K562 (cell line): ENCODE data around the gene CENPT. TPM values are rescaled to one million over a fixed set of nuclear protein-coding genes. Genes with fewer than 3 reads are reported as not detected.

Experiments
- BMI1 ChIP-seq: fragments of 150-350 bp; IDR thresholded peaks from 2 replicates; pipeline ENCODE4 v1.6.1; 2014; ENCODE audit warnings: low read length
- HNRNPLL ChIP-seq: fragments of 200-400 bp; formaldehyde crosslinking; IDR thresholded peaks from 2 replicates; pipeline ENCODE4 v1.6.1; 2017; ENCODE audit warnings: low read length, low read depth, mild to moderate bottlenecking; ENCODE audit not compliant: poor library complexity, severe bottlenecking
- HSF4 ChIP-seq: fragments of 250-450 bp; sonication (Bioruptor Pico); IDR thresholded peaks from 2 replicates; pipeline ENCODE4 v2.1.2; 2022; ENCODE audit warnings: mild to moderate bottlenecking, moderate library complexity, borderline replicate concordance
- JUN ChIP-seq, 2 experiments: sonication (generic) in 1 of 2; formaldehyde crosslinking in 1 of 2; IDR thresholded peaks; 2 replicates each; pipeline versions ENCODE4 v1.6.1 to v1.8.0; 2012 to 2022; ENCODE audit warnings: borderline replicate concordance in 2 of 2, mild to moderate bottlenecking in 2 of 2, improper control_type of control experiment in 1 of 2, low read depth in 1 of 2, low read length in 1 of 2, missing genetic modification reagents in 1 of 2
- KDM5B ChIP-seq: fragments of 200-600 bp; sonication (generic); IDR thresholded peaks from 2 replicates; pipeline ENCODE4 v1.6.1; 2012; ENCODE audit warnings: low read depth, mild to moderate bottlenecking, moderate library complexity, low read length, control low read depth, inconsistent platforms; ENCODE audit not compliant: insufficient replicate concordance
- MAFF ChIP-seq: IDR thresholded peaks from 2 replicates; pipeline ENCODE4 v1.6.1; 2012; ENCODE audit warnings: low read length, improper control_type of control experiment
- MAFK ChIP-seq: IDR thresholded peaks from 2 replicates; pipeline ENCODE4 v1.6.1; 2011; ENCODE audit warnings: low read length, improper control_type of control experiment
- NFXL1 ChIP-seq: fragments of 450-650 bp; formaldehyde crosslinking; IDR thresholded peaks from 2 replicates; pipeline ENCODE4 v1.4.0; 2021; ENCODE audit warnings: mild to moderate bottlenecking
- PRDM10 ChIP-seq: fragments of 450-650 bp; IDR thresholded peaks from 2 replicates; pipeline ENCODE4 v1.6.1; 2018; ENCODE audit not compliant: partially characterized antibody
- RB1 ChIP-seq: fragments of 450-650 bp; IDR thresholded peaks from 2 replicates; pipeline ENCODE4 v1.6.1; 2017; ENCODE audit warnings: low read depth, mild to moderate bottlenecking
- RNF2 ChIP-seq: sonication (generic); IDR thresholded peaks from 2 replicates; pipeline ENCODE4 v1.6.1; 2016
- SIN3A ChIP-seq, 2 experiments: fragments of 150-350 bp in 1 of 2; IDR thresholded peaks; 2 replicates each; pipeline ENCODE4 v1.6.1; 2011 to 2016; ENCODE audit warnings: borderline replicate concordance in 2 of 2, low read depth in 2 of 2, low read length in 2 of 2, mild to moderate bottlenecking in 2 of 2, moderate library complexity in 2 of 2; ENCODE audit not compliant: control insufficient read depth in 1 of 2
- SIX5 ChIP-seq, 2 experiments: IDR thresholded peaks; 2 replicates each; pipeline ENCODE4 v1.6.1; 2011; ENCODE audit warnings: low read length in 2 of 2, borderline replicate concordance in 1 of 2, low read depth in 1 of 2, mild to moderate bottlenecking in 1 of 2, moderate library complexity in 1 of 2; ENCODE audit not compliant: insufficient read depth in 1 of 2
- SP1 ChIP-seq: sonication (generic); formaldehyde crosslinking; IDR thresholded peaks from 2 replicates; pipeline ENCODE4 v1.8.1; 2022; ENCODE audit warnings: mild to moderate bottlenecking, missing genetic modification reagents
- SRF ChIP-seq, 2 experiments: fragments of 250-450, 450-650 bp in 1 of 2; sonication (Bioruptor Pico) in 1 of 2; sonication (generic) in 1 of 2; formaldehyde crosslinking; IDR thresholded peaks; 2 replicates each; pipeline versions ENCODE4 v1.5.0 to v1.5.1; 2020 to 2022; ENCODE audit warnings: mild to moderate bottlenecking in 1 of 2, missing genetic modification reagents in 1 of 2
- TCF3 ChIP-seq: sonication (generic); formaldehyde crosslinking; IDR thresholded peaks from 2 replicates; pipeline ENCODE4 v1.4.0; 2020; ENCODE audit warnings: mild to moderate bottlenecking, missing genetic modification reagents
- TCFL5 ChIP-seq: fragments of 250-450 bp; sonication (Bioruptor Pico); conservative IDR thresholded peaks from 2 replicates; pipeline ENCODE4 v1.6.1; 2021; ENCODE audit warnings: mild to moderate bottlenecking, moderate library complexity, matching md5 sums
- TFAM ChIP-seq: fragments of 250-450 bp; sonication (Bioruptor Pico); conservative IDR thresholded peaks from 2 replicates; pipeline ENCODE4 v1.5.0; 2021; ENCODE audit warnings: mild to moderate bottlenecking, moderate library complexity
- ZFX ChIP-seq: sonication (generic); formaldehyde crosslinking; IDR thresholded peaks from 2 replicates; pipeline ENCODE4 v1.8.0; 2022; ENCODE audit warnings: mild to moderate bottlenecking, missing genetic modification reagents, moderate library complexity
- ZNF449 ChIP-seq: fragments of 250-450 bp; sonication (Bioruptor Pico); IDR thresholded peaks from 2 replicates; pipeline ENCODE4 v1.8.0; 2022; ENCODE audit warnings: moderate library complexity, mild to moderate bottlenecking, inconsistent platforms
- ZNF511 ChIP-seq: sonication (generic); formaldehyde crosslinking; IDR thresholded peaks from 2 replicates; pipeline ENCODE4 v1.8.0; 2022; ENCODE audit warnings: mild to moderate bottlenecking, missing genetic modification reagents
- polyA plus RNA-seq, 8 experiments: library from polyadenylated mRNA; depleted of rRNA in 4 of 8; stranded (reverse) in 5 of 8; unstranded in 3 of 8; fragments of >200 nt; fragmentation: Nextera tagmentation in 2 of 8; fragmentation: Illumina TruSeq in 1 of 8; extraction: Ambion mirVana in 2 of 8; extraction: Trizol in 1 of 8; gene quantifications; 2 replicates each; pipeline versions ENCODE4 v1.2.1 to v1.2.3, GENCODE V29; 2011 to 2014; ENCODE audit warnings: inconsistent platforms in 1 of 8, missing spikeins in 1 of 8
- total RNA-seq, 7 experiments: library from RNA; depleted of rRNA in 6 of 7; stranded (reverse); fragments of >200 nt in 6 of 7; fragmentation: Illumina TruSeq in 2 of 7; extraction: Trizol in 2 of 7; gene quantifications; 2 replicates each; pipeline versions ENCODE4 v1.2.1 to v1.2.3, GENCODE V29; 2011 to 2021; ENCODE audit warnings: low replicate concordance in 1 of 7

Gene CENPT
- total and polyA plus RNA-seq, 9 of the 15 experiments (the other 6 are each of a cell fraction or from before 2014, with no cell fraction given), result 3.6 to 94.2 (median 44.1) TPM

- TF ChIP-seq PRDM10 (no peak), RNF2 (peak; percentile 48; the same call in 1 of the 2 replicates), TFAM (no peak), ZNF449 (CRISPR knock-in tag) (no peak), SIX5 (IDR thresholded peaks at IDR 0.05; ENCODE audit: borderline replicate concordance in 1 of 2, insufficient read depth in 1 of 2, low read depth in 1 of 2, low read length in 2 of 2) (peak; percentile 93 to 95), TCF3 (CRISPR knock-in tag) (peak; percentile 7; the same call in 1 of the 2 replicates), HSF4 (CRISPR knock-in tag) (no peak), KDM5B (peak; percentile 97), HNRNPLL (peak; percentile 24), RB1 (peak; percentile 86), NFXL1 (CRISPR knock-in tag) (no peak), SRF (CRISPR knock-in tag; IDR thresholded peaks at IDR 0.05) (0 out of 4 replicates have a peak, but pooled peaks of 1 of the 2 experiments have one; percentile 15), ZNF511 (CRISPR knock-in tag) (peak; percentile 94), MAFF (peak; percentile 74; the same call in 1 of the 2 replicates), BMI1 (no peak), MAFK (no peak), JUN (IDR thresholded peaks at IDR 0.05; ENCODE audit: borderline replicate concordance, low read depth, low read length) (no peak), JUN (CRISPR knock-in tag; IDR thresholded peaks at IDR 0.05; ENCODE audit: borderline replicate concordance) (peak; percentile 62; the same call in 1 of the 2 replicates), SIN3A (IDR thresholded peaks at IDR 0.05; ENCODE audit: borderline replicate concordance in 2 of 2, control insufficient read depth in 1 of 2, low read depth in 2 of 2, low read length in 2 of 2) (peak; percentile 87 to 94; a peak in 3 of 4 replicates), SP1 (CRISPR knock-in tag) (peak; percentile 84), ZFX (CRISPR knock-in tag) (peak; percentile 79), TCFL5 (CRISPR knock-in tag) (no peak)
Measured at GRCh38 chr16:67833415-67834241, 13.9 kb downstream of the CENPT start (continued).
